HepG2 (cell line): ENCODE measurements around the gene PCSK7. TPM values are rescaled to one million over a fixed set of nuclear protein-coding genes. Genes with fewer than 3 reads are reported as not detected.

Experiments
- ATAC-seq: fragments of 200-7000 bp; cut with Tn5 transposase; 3 replicates; pipeline ENCODE4 v1.9.1; 2020; ENCODE audit warnings: mild to moderate bottlenecking, moderate library complexity
- BruUV-seq: library from RNA; stranded (reverse); fragments of 400-500 nt; replicated peaks from 2 replicates; lab custom pipeline; 2021; lab: Mats Ljungman, UMichigan
- CTCF ChIA-PET: fragments of 300-600 bp; formaldehyde crosslinking; extraction: SDS; loops from one replicate; lab custom pipeline; 2021; ENCODE audit warnings: low total read pairs, inconsistent platforms, low intra/inter-chr PET ratio; lab: Yijun Ruan, JAX
- POLR2A ChIA-PET: fragments of 350-600 bp; sonication (Branson Sonifier 250); formaldehyde crosslinking; loops from one replicate; lab custom pipeline; 2020; ENCODE audit warnings: antibody characterized with exemption, inconsistent platforms; lab: Yijun Ruan, JAX
- DNase-seq: peaks from one replicate; pipeline ENCODE4 v3.0.0-alpha.2; 2015; ENCODE audit warnings: low spot score
- FAIRE-seq: peaks from 3 replicates; lab custom pipeline; 2011; peaks lifted over from hg19 to GRCh38; lab: Jason Lieb, UNC
- H2AFZ ChIP-seq: one replicate; pipeline ENCODE4 v1.6.1; 2011; ENCODE audit warnings: low read length, inconsistent platforms
- H3K27ac ChIP-seq: fragments of 300-600 bp; 3 replicates; pipeline ENCODE4 v1.8.0; 2011; ENCODE audit warnings: mixed run types, mild to moderate bottlenecking, mixed read lengths, low read length, inconsistent platforms; ENCODE audit not compliant: insufficient read depth; ENCODE audit errors: extremely low read length
- H3K27me3 ChIP-seq, 2 experiments: fragments of 200-600 bp in 1 of 2; 2 replicates in 1 of 2; 3 replicates in 1 of 2; pipeline versions ENCODE4 v1.6.0 to v1.8.0; 2011; ENCODE audit warnings: low read length in 2 of 2, mild to moderate bottlenecking in 2 of 2, moderate library complexity in 2 of 2, inconsistent platforms in 1 of 2; ENCODE audit not compliant: insufficient read depth in 2 of 2, control insufficient read depth in 1 of 2
- H3K36me3 ChIP-seq, 2 experiments: fragments of 200-600 bp in 1 of 2; replicated peaks in 1 of 2; 2 replicates in 1 of 2; 3 replicates in 1 of 2; pipeline versions ENCODE4 v1.5.1 to v1.8.0; 2011; ENCODE audit warnings: low read length in 2 of 2, inconsistent platforms in 1 of 2; ENCODE audit not compliant: insufficient read depth in 2 of 2, control insufficient read depth in 1 of 2
- H3K4me1 ChIP-seq: 2 replicates; pipeline ENCODE4 v1.5.1; 2012; ENCODE audit warnings: low read length, inconsistent platforms; ENCODE audit not compliant: insufficient read depth
- H3K4me2 ChIP-seq: 2 replicates; pipeline ENCODE4 v1.6.0; 2011; ENCODE audit warnings: low read depth, low read length, inconsistent platforms
- H3K4me3 ChIP-seq, 3 experiments: fragments of 200-600 bp in 1 of 3; sonication (generic), shearing (Covaris generic) in 1 of 3; replicated peaks in 1 of 3; 2 replicates each; pipeline ENCODE4 v1.5.1; 2011 to 2016; ENCODE audit warnings: low read length in 3 of 3, inconsistent platforms in 2 of 3, low read depth in 2 of 3, mild to moderate bottlenecking in 2 of 3, control low read depth in 1 of 3, mixed read lengths in 1 of 3; ENCODE audit not compliant: insufficient read depth in 1 of 3
- H3K79me2 ChIP-seq: one replicate; pipeline ENCODE4 v1.6.1; 2011; ENCODE audit warnings: low read length, inconsistent platforms; ENCODE audit not compliant: insufficient read depth
- H3K9ac ChIP-seq: 2 replicates; pipeline ENCODE4 v1.6.0; 2011; ENCODE audit warnings: mild to moderate bottlenecking, low read depth, low read length, inconsistent platforms; ENCODE audit not compliant: insufficient read depth
- H3K9me3 ChIP-seq: 2 replicates; pipeline ENCODE4 v1.5.1; 2012; ENCODE audit warnings: mild to moderate bottlenecking, low read length
- H4K20me1 ChIP-seq: 2 replicates; pipeline ENCODE4 v1.6.0; 2011; ENCODE audit warnings: inconsistent platforms, mild to moderate bottlenecking, low read length, moderate library complexity; ENCODE audit not compliant: insufficient read depth
- DBP ChIP-seq: sonication (generic); formaldehyde crosslinking; IDR thresholded peaks from 2 replicates; pipeline ENCODE4 v1.4.0; 2020; ENCODE audit warnings: missing genetic modification reagents; ENCODE audit errors: not compliant biosample characterization
- ELF1 ChIP-seq: sonication (generic); formaldehyde crosslinking; IDR thresholded peaks from 2 replicates; pipeline ENCODE4 v1.4.0; 2020; ENCODE audit warnings: missing genetic modification reagents
- KLF6 ChIP-seq: IDR thresholded peaks from 2 replicates; pipeline ENCODE4 v1.8.0; 2016; ENCODE audit warnings: missing biosample characterization, missing genetic modification reagents
- MTERF4 ChIP-seq: sonication (generic); formaldehyde crosslinking; IDR thresholded peaks from 2 replicates; pipeline ENCODE4 v1.8.0; 2023; ENCODE audit warnings: mild to moderate bottlenecking, missing genetic modification reagents
- NKX3-1 ChIP-seq: sonication (generic); formaldehyde crosslinking; IDR thresholded peaks from 2 replicates; pipeline ENCODE4 v1.5.0; 2020; ENCODE audit warnings: missing genetic modification reagents
- ONECUT2 ChIP-seq: sonication (generic); formaldehyde crosslinking; IDR thresholded peaks from 2 replicates; pipeline ENCODE4 v1.4.0; 2020; ENCODE audit warnings: missing genetic modification reagents
- SIN3B ChIP-seq: fragments of 150-350 bp; IDR thresholded peaks from 2 replicates; pipeline ENCODE4 v1.6.1; 2014; ENCODE audit warnings: low read length
- ZNF326 ChIP-seq: sonication (generic); formaldehyde crosslinking; IDR thresholded peaks from 2 replicates; pipeline ENCODE4 v1.4.0; 2020; ENCODE audit warnings: missing genetic modification reagents, borderline replicate concordance
- ZNF598 ChIP-seq: sonication (generic); formaldehyde crosslinking; IDR thresholded peaks from 2 replicates; pipeline ENCODE4 v1.5.1; 2020; ENCODE audit warnings: mild to moderate bottlenecking, missing genetic modification reagents, borderline replicate concordance
- ZNF614 ChIP-seq: IDR thresholded peaks from 2 replicates; pipeline ENCODE4 v1.6.1; 2018; ENCODE audit warnings: missing biosample characterization, missing genetic modification reagents, inconsistent platforms, borderline replicate concordance
- ZNF7 ChIP-seq: IDR thresholded peaks from 2 replicates; pipeline ENCODE4 v1.6.1; 2016; ENCODE audit warnings: missing biosample characterization, missing genetic modification reagents
- ZNF747 ChIP-seq: sonication (generic); formaldehyde crosslinking; IDR thresholded peaks from 2 replicates; pipeline ENCODE4 v1.8.1; 2023; ENCODE audit warnings: missing genetic modification reagents, mild to moderate bottlenecking, borderline replicate concordance
- ZNF777 ChIP-seq: sonication (generic); formaldehyde crosslinking; IDR thresholded peaks from 2 replicates; pipeline ENCODE4 v1.4.0; 2020; ENCODE audit warnings: missing genetic modification reagents
- ZNF782 ChIP-seq: sonication (generic); formaldehyde crosslinking; IDR thresholded peaks from 2 replicates; pipeline ENCODE4 v1.4.0; 2020; ENCODE audit warnings: missing genetic modification reagents, mild to moderate bottlenecking, borderline replicate concordance
- WGBS: methylation state at CpG from one replicate; pipeline ENCODE4 v1.1.6; 2017; ENCODE audit warnings: low lambda C conversion rate; 5-methylcytosine and 5-hydroxymethylcytosine counted together
- in situ Hi-C: cut with HindIII; loops from 2 replicates; pipeline ENCODE4 v1.10.0; 2017; ENCODE audit warnings: low pct_unique_long_range_greater_than_20kb; ENCODE audit not compliant: extremely low pct_ligation_motif_present
- intact Hi-C: fragments of 100-400 bp; cut with micrococcal nuclease; formaldehyde crosslinking; loops from one replicate; pipeline ENCODE4 v1.10.0; 2022; ENCODE audit not compliant: unreplicated experiment
- polyA plus RNA-seq, 8 experiments: library from polyadenylated mRNA; depleted of rRNA in 3 of 8; stranded (reverse) in 7 of 8; unstranded in 1 of 8; fragments of >200 nt; fragmentation: Illumina TruSeq in 4 of 8; extraction: Trizol in 4 of 8; gene quantifications; 2 replicates each; pipeline versions ENCODE4 v1.2.1 to v1.2.3, GENCODE V29; 2011 to 2016; ENCODE audit warnings: low read depth in 4 of 8, missing spikeins in 1 of 8, mixed read lengths in 1 of 8; ENCODE audit not compliant: insufficient read depth in 1 of 8
- total RNA-seq, 5 experiments: library from RNA; depleted of rRNA; stranded (reverse); fragments of >200 nt; fragmentation: Illumina TruSeq; extraction: Trizol; gene quantifications; 2 replicates each; pipeline ENCODE4 v1.2.3, GENCODE V29; 2016; ENCODE audit warnings: low read depth in 1 of 5

The PCSK7 gene
- total and polyA plus RNA-seq, 2 of the 13 experiments (the other 11 are each of a cell fraction or from before 2014, with no cell fraction given) = 13.4 to 13.8 TPM

GRCh38 chr11:117222991-117223740 is 8.7 kb downstream of the PCSK7 start:
- Histone ChIP-seq H3K27ac (no peak overlapping the region), H3K4me2 (no peak overlapping the region), H2AFZ (no peak overlapping the region), H3K4me1 (peaks cover 16% of the 10 kb centered on the region)
- CTCF ChIA-PET = no interaction called here
- no TSS peak for BruUV-seq
- TF ChIP-seq ZNF777 (CRISPR knock-in tag) (no peak), SIN3B (no peak), ELF1 (no peak), ZNF7 (CRISPR knock-in tag) (no peak), KLF6 (CRISPR knock-in tag) (no peak), NKX3-1 (CRISPR knock-in tag) (no peak)
- TF ChIP-seq, all 625 proteins: peak for 0
- peaks cover 2 to 21% of the 10 kb centered on the region in 2 experiments; a peak in 3 of 5 replicates for H3K36me3 ChIP-seq
- no peaks in the 10 kb centered on the region for H3K9me3 ChIP-seq
- in situ Hi-C loops = loop anchor here (5.0 kb wide), 1 partner anchor 41 kb away; no protein-coding TSS in a partner anchor
- no peaks in the 10 kb centered on the region for H3K27me3 ChIP-seq
- no peaks in the 10 kb centered on the region for H4K20me1 ChIP-seq
- no peak overlapping the region for H3K4me3 ChIP-seq
- whole genome bisulfite sequencing = 96% methylated on average over 12 of the region's 14 CpGs
- intact Hi-C loops = loop anchor here (10.0 kb wide), 1 partner anchor 118 kb away; no protein-coding TSS in a partner anchor
- POLR2A ChIA-PET = no interaction called here
- no peak overlapping the region for H3K9ac ChIP-seq
- ATAC-seq (no peak), DNase-seq (no peak), FAIRE-seq (no peak)
- no peaks in the 10 kb centered on the region for H3K79me2 ChIP-seq

GRCh38 chr11:117221775-117222517 is 9.9 kb downstream of the PCSK7 start:
- ChIA-PET CTCF (no interaction called here), POLR2A (no interaction called here)
- no peak overlapping the region for H2AFZ ChIP-seq
- H3K27ac ChIP-seq = no peak overlapping the region
- intact Hi-C loops = loop anchor here (10.0 kb wide), 1 partner anchor 117 kb away; no protein-coding TSS in a partner anchor
- no peak overlapping the region for H3K4me2 ChIP-seq
- no peaks in the 10 kb centered on the region for H3K27me3 ChIP-seq
- H4K20me1 ChIP-seq = no peaks in the 10 kb centered on the region
- in situ Hi-C loops = loop anchor here (5.0 kb wide), 1 partner anchor 40 kb away; no protein-coding TSS in a partner anchor
- no peaks in the 10 kb centered on the region for H3K9me3 ChIP-seq
- ATAC-seq (no peak), FAIRE-seq (no peak), DNase-seq (no peak)
- no TSS peak for BruUV-seq
- no peaks in the 10 kb centered on the region for H3K79me2 ChIP-seq
- H3K4me1 ChIP-seq = peaks cover 16% of the 10 kb centered on the region
- H3K9ac ChIP-seq = no peak overlapping the region
- no peak overlapping the region for H3K4me3 ChIP-seq
- 85% methylated on average over 5 of the region's 7 CpGs for WGBS
- peaks cover 0 to 22% of the 10 kb centered on the region in 2 experiments; a peak in 2 of 5 replicates for H3K36me3 ChIP-seq
- TF ChIP-seq ONECUT2 (CRISPR knock-in tag) (no peak), ZNF782 (no peak), ZNF326 (no peak), DBP (CRISPR knock-in tag) (no peak), ZNF747 (CRISPR knock-in tag) (no peak), ZNF598 (CRISPR knock-in tag) (no peak), MTERF4 (CRISPR knock-in tag) (no peak), ZNF614 (CRISPR knock-in tag) (no peak)
